ENCODE measurements around the gene PCDHGA6. TPM values are rescaled to one million over a fixed set of nuclear protein-coding genes. Genes with fewer than 3 reads are reported as not detected.

Gene PCDHGA6
- total and polyA plus RNA-seq, 2 of the 8 experiments (the other 6 are each of a cell fraction or from before 2014, with no cell fraction given) = 1.4 to 2.0 TPM

DNA sequence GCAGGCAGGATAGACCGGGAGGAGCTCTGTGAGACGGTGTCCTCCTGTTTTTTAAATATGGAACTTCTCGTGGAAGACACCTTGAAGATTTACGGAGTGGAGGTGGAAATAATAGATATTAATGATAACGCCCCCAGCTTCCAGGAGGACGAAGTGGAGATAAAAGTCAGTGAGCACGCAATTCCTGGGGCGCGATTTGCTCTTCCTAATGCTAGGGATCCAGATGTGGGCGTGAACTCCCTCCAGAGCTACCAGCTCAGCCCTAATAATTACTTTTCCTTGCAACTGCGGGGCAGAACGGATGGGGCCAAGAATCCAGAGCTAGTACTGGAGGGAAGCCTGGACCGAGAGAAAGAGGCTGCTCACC lies 47.8 kb downstream of the PCDHGA6 start (continued):
- no peak for TF ChIP-seq YY1 (IDR thresholded peaks at IDR 0.05; ENCODE audit: low read depth, low read length)
- no peak for TF ChIP-seq CBX5 (IDR thresholded peaks at IDR 0.05; ENCODE audit: low read depth, low read length)

Measured in H1 (cell line).